Spleen (tissue), 11 donors: ENCODE measurements around the gene SPG11. TPM values are rescaled to one million over a fixed set of nuclear protein-coding genes. Genes with fewer than 3 reads are reported as not detected.
A peak's percentile ranks its signal among the peaks of the same experiment; 100 is the strongest.

Experiments used
- DNase-seq: peaks from one replicate; pipeline ENCODE4 v3.0.0-alpha.2; 2020
- H3K27ac ChIP-seq, 8 donors: fragments of 200-600 bp; sonication (generic) in 7 of 8; 1 replicate in 4 of 8; 2 replicates in 4 of 8; pipeline versions ENCODE4 v1.5.0 to v1.8.0; 2016 to 2021; ENCODE audit warnings: inconsistent platforms in 4 of 8, mild to moderate bottlenecking in 4 of 8, moderate library complexity in 1 of 8
- H3K27me3 ChIP-seq, 7 donors: fragments of 200-600 bp; sonication (generic) in 6 of 7; replicated peaks in 1 of 7; 1 replicate in 4 of 7; 2 replicates in 3 of 7; pipeline versions ENCODE4 v1.5.0 to v1.8.0; 2016 to 2021; ENCODE audit warnings: inconsistent platforms in 3 of 7, mild to moderate bottlenecking in 1 of 7
- H3K36me3 ChIP-seq, 6 donors: fragments of 200-600 bp; sonication (generic) in 5 of 6; 1 replicate in 4 of 6; 2 replicates in 2 of 6; pipeline versions ENCODE4 v1.5.0 to v1.8.0; 2016 to 2021; ENCODE audit warnings: inconsistent platforms in 2 of 6
- H3K4me1 ChIP-seq, 6 donors: fragments of 200-600 bp; sonication (generic) in 5 of 6; 1 replicate in 3 of 6; 2 replicates in 3 of 6; pipeline versions ENCODE4 v1.5.0 to v1.8.0; 2016 to 2021; ENCODE audit warnings: inconsistent platforms in 3 of 6
- H3K4me3 ChIP-seq, 8 donors: fragments of 200-600 bp; sonication (generic) in 7 of 8; 1 replicate in 4 of 8; 2 replicates in 4 of 8; pipeline versions ENCODE4 v1.5.0 to v1.8.0; 2016 to 2021; ENCODE audit warnings: inconsistent platforms in 4 of 8, mild to moderate bottlenecking in 4 of 8, moderate library complexity in 2 of 8
- H3K9me3 ChIP-seq, 8 donors: fragments of 200-600 bp; sonication (generic) in 7 of 8; 1 replicate in 4 of 8; 2 replicates in 4 of 8; pipeline versions ENCODE4 v1.5.0 to v1.8.0; 2016 to 2021; ENCODE audit warnings: inconsistent platforms in 4 of 8
- CTCF ChIP-seq, 11 experiments: fragments of 200-600 bp in 7 of 11; fragments of 450-650 bp in 4 of 11; sonication (generic) in 4 of 11; IDR thresholded peaks in 8 of 11; conservative IDR thresholded peaks in 3 of 11; 1 replicate in 7 of 11; 2 replicates in 4 of 11; pipeline versions ENCODE4 v1.4.0 to v1.8.0; 2016 to 2021; ENCODE audit warnings: antibody characterized with exemption in 11 of 11, inconsistent platforms in 4 of 11, mild to moderate bottlenecking in 1 of 11
- POLR2A ChIP-seq, 3 donors: fragments of 450-650 bp; IDR thresholded peaks; one replicate each; pipeline ENCODE4 v1.5.1; 2017; ENCODE audit warnings: antibody characterized with exemption in 3 of 3, mild to moderate bottlenecking in 1 of 3
- POLR2AphosphoS5 ChIP-seq, 3 donors: sonication (generic); formaldehyde crosslinking; IDR thresholded peaks; one replicate each; pipeline ENCODE4 v1.5.1; 2017; ENCODE audit warnings: antibody characterized with exemption in 3 of 3
- WGBS, 5 donors: extraction: QIAGEN DNeasy Blood & Tissue Kit in 3 of 5; methylation state at CpG; one replicate each; pipeline versions ENCODE4 v1.1.5 to v1.1.7; 2013 to 2018; 5-methylcytosine and 5-hydroxymethylcytosine counted together
- intact Hi-C: fragments of 100-400 bp; cut with DNase I; formaldehyde crosslinking; loops from one replicate; pipeline ENCODE4 v1.15.0; 2023; ENCODE audit warnings: low total_unique reads
- polyA plus RNA-seq, 3 donors: library from polyadenylated mRNA; stranded (reverse); fragments of 200-250 nt; gene quantifications; one replicate each; pipeline ENCODE4 v1.2.1, GENCODE V29; 2013
- total RNA-seq, 7 donors: library from RNA; depleted of rRNA in 3 of 7; stranded (reverse); fragments of >200 nt in 3 of 7; fragmentation: NEBNext Ultra II Directional in 4 of 7; extraction: Animal tissue kit (Norgen Biotek cat#: 25700) in 4 of 7; gene quantifications; one replicate each; pipeline versions ENCODE4 v1.1.0 to v1.2.1, GENCODE V29; 2016 to 2021
- donor health status: healthy with polysubstance abuse.
- donor health status: DM: no; HTN: no; CAD: no; lungs with moderate emphysema.
- donor health status: DM: no; HTN: no; CAD: no.
- donor health status: Bipolar disorder and iron deficiency.
- donor health status: healthy.
- donor health status: DM: no; HTN: no; CAD: no.
- donor health status: DM: yes; HTN: yes; CAD: no.

The SPG11 gene
- total and polyA plus RNA-seq, 10 donors = 37.4 to 218 (median 143) TPM

GRCh38 chr15:44661576-44661975 is 1.9 kb downstream of the SPG11 start:
- intact Hi-C loops = loop anchor here (5.0 kb wide), 1 partner anchor 76 kb away; the partner anchor contains the start of gene TRIM69
- Histone ChIP-seq H3K9me3 (no peaks in the 10 kb centered on the region), H3K4me3 (peak overlapping the region in 3 of 8 donors; percentile 82 to 96 (median 87)), H3K27me3 (no peaks in the 10 kb centered on the region), H3K27ac (peak overlapping the region in 7 of 8 donors; percentile 98 to 100 (median 100)), H3K36me3 (peaks cover 0 to 40% (median 28%) of the 10 kb centered on the region in 6 donors), H3K4me1 (peaks cover 9 to 79% (median 57%) of the 10 kb centered on the region in 6 donors)
- DNase-seq = no peak
- no peak for TF ChIP-seq POLR2A (IDR thresholded peaks at IDR 0.05)
- TF ChIP-seq POLR2AphosphoS5 (IDR thresholded peaks at IDR 0.05) = no peak
- TF ChIP-seq CTCF (IDR thresholded peaks at IDR 0.05 in 8 of 11, conservative IDR thresholded peaks at IDR 0.05 in 3 of 11) = no peak

- H3K27ac ChIP-seq = peak overlapping the region in 4 of 8 donors; percentile 3 to 71 (median 61)
- no peaks in the 10 kb centered on the region for H3K9me3 ChIP-seq
- DNase-seq = no peak
- TF ChIP-seq CTCF (IDR thresholded peaks at IDR 0.05 in 8 of 11, conservative IDR thresholded peaks at IDR 0.05 in 3 of 11) (no peak), POLR2AphosphoS5 (IDR thresholded peaks at IDR 0.05) (no peak), POLR2A (IDR thresholded peaks at IDR 0.05) (no peak)
- intact Hi-C loops = no loop called here
- no peak overlapping the region for H3K4me3 ChIP-seq
- 63 to 93% (median 82%) methylated on average over 3 of the region's 3 CpGs for WGBS, 5 donors
- H3K36me3 ChIP-seq = peaks cover 0 to 65% (median 48%) of the 10 kb centered on the region in 6 donors
- peaks cover under 1 to 68% (median 37%) of the 10 kb centered on the region in 6 donors for H3K4me1 ChIP-seq
- no peaks in the 10 kb centered on the region for H3K27me3 ChIP-seq
Measured at GRCh38 chr15:44659056-44659455, 4.4 kb downstream of the SPG11 start.

GRCh38 chr15:44657378-44657777 is 6.1 kb downstream of the SPG11 start:
- DNase-seq = no peak
- Histone ChIP-seq H3K9me3 (no peaks in the 10 kb centered on the region), H3K36me3 (peaks cover 0 to 82% (median 59%) of the 10 kb centered on the region in 6 donors), H3K27ac (no peak overlapping the region), H3K4me3 (no peak overlapping the region), H3K27me3 (no peaks in the 10 kb centered on the region), H3K4me1 (peaks cover 0 to 60% (median 31%) of the 10 kb centered on the region in 6 donors)
- intact Hi-C loops = no loop called here
- TF ChIP-seq POLR2AphosphoS5 (IDR thresholded peaks at IDR 0.05) = no peak
- no peak for TF ChIP-seq CTCF (IDR thresholded peaks at IDR 0.05 in 8 of 11, conservative IDR thresholded peaks at IDR 0.05 in 3 of 11)
- TF ChIP-seq POLR2A (IDR thresholded peaks at IDR 0.05) = no peak

- no peak overlapping the region for H3K4me3 ChIP-seq
- H3K36me3 ChIP-seq = peaks cover 0 to 87% (median 61%) of the 10 kb centered on the region in 6 donors
- 78 to 92% (median 90%) methylated on average over 3 of the region's 3 CpGs for WGBS, 5 donors
- TF ChIP-seq POLR2A (IDR thresholded peaks at IDR 0.05) = no peak
- TF ChIP-seq POLR2AphosphoS5 (IDR thresholded peaks at IDR 0.05) = no peak
- no peak for TF ChIP-seq CTCF (IDR thresholded peaks at IDR 0.05 in 8 of 11, conservative IDR thresholded peaks at IDR 0.05 in 3 of 11)
- no peaks in the 10 kb centered on the region for H3K9me3 ChIP-seq
- no peak overlapping the region for H3K27ac ChIP-seq
- intact Hi-C loops = no loop called here
- DNase-seq = no peak
- peaks cover 0 to 60% (median 26%) of the 10 kb centered on the region in 6 donors for H3K4me1 ChIP-seq
- no peaks in the 10 kb centered on the region for H3K27me3 ChIP-seq
Measured at GRCh38 chr15:44656913-44657312, 6.5 kb downstream of the SPG11 start.
